ENCODE measurements around the gene OAF.
A peak's percentile ranks its signal among the peaks of the same experiment; 100 is the strongest.

OAF gene

GRCh38 chr11:120236169-120237107, 25.6 kb downstream of the OAF start:
- DNase-seq (ENCODE audit: low read depth) = no peak
- in situ Hi-C loops (cut with HindIII; ENCODE audit: low sequenced_read_pairs) = no loop called here
- no peak overlapping the region for H3K4me3 ChIP-seq (ENCODE audit: low read depth, low read length)
- no peak for TF ChIP-seq CTCF (IDR thresholded peaks at IDR 0.05; ENCODE audit: low read depth, low read length, missing control alignments)

- in situ Hi-C loops (cut with HindIII; ENCODE audit: low sequenced_read_pairs) = no loop called here
- H3K4me3 ChIP-seq (ENCODE audit: low read depth, low read length) = no peak overlapping the region
- DNase-seq (ENCODE audit: low read depth) = no peak
- no peak for TF ChIP-seq CTCF (IDR thresholded peaks at IDR 0.05; ENCODE audit: low read depth, low read length, missing control alignments)
These were observed 28.3 kb downstream of the OAF start for GRCh38 chr11:120238968-120239620.

GRCh38 chr11:120239713-120240640, 29.1 kb downstream of the OAF start, which contains the start of gene POU2F3:
TSS of gene POU2F3 (plus strand) at chr11:120240140. CDS start at chr11:120240344, 204 bp downstream.
- DNase-seq (ENCODE audit: low read depth) = no peak
- in situ Hi-C loops (cut with HindIII; ENCODE audit: low sequenced_read_pairs) = no loop called here
- H3K4me3 ChIP-seq (ENCODE audit: low read depth, low read length) = no peak within 1 kb of the TSS
- peak; percentile 20 for TF ChIP-seq CTCF (IDR thresholded peaks at IDR 0.05; ENCODE audit: low read depth, low read length, missing control alignments)

- no peak for DNase-seq (ENCODE audit: low read depth)
- no peak overlapping the region for H3K4me3 ChIP-seq (ENCODE audit: low read depth, low read length)
- in situ Hi-C loops (cut with HindIII; ENCODE audit: low sequenced_read_pairs) = no loop called here
- TF ChIP-seq CTCF (IDR thresholded peaks at IDR 0.05; ENCODE audit: low read depth, low read length, missing control alignments) = no peak
These were observed 30.0 kb downstream of the OAF start for GRCh38 chr11:120240866-120241265.

GRCh38 chr11:120241277-120241676, 30.4 kb downstream of the OAF start:
- no peak for DNase-seq (ENCODE audit: low read depth)
- in situ Hi-C loops (cut with HindIII; ENCODE audit: low sequenced_read_pairs) = no loop called here
- H3K4me3 ChIP-seq (ENCODE audit: low read depth, low read length) = no peak overlapping the region
- no peak for TF ChIP-seq CTCF (IDR thresholded peaks at IDR 0.05; ENCODE audit: low read depth, low read length, missing control alignments)

GRCh38 chr11:120243221-120243620, 32.4 kb downstream of the OAF start:
- in situ Hi-C loops (cut with HindIII; ENCODE audit: low sequenced_read_pairs) = no loop called here
- no peak overlapping the region for H3K4me3 ChIP-seq (ENCODE audit: low read depth, low read length)
- no peak for DNase-seq (ENCODE audit: low read depth)
- TF ChIP-seq CTCF (IDR thresholded peaks at IDR 0.05; ENCODE audit: low read depth, low read length, missing control alignments) = no peak

All from astrocyte of the cerebellum (primary cell).